ENCODE data around the gene CSGALNACT2.

DNA sequence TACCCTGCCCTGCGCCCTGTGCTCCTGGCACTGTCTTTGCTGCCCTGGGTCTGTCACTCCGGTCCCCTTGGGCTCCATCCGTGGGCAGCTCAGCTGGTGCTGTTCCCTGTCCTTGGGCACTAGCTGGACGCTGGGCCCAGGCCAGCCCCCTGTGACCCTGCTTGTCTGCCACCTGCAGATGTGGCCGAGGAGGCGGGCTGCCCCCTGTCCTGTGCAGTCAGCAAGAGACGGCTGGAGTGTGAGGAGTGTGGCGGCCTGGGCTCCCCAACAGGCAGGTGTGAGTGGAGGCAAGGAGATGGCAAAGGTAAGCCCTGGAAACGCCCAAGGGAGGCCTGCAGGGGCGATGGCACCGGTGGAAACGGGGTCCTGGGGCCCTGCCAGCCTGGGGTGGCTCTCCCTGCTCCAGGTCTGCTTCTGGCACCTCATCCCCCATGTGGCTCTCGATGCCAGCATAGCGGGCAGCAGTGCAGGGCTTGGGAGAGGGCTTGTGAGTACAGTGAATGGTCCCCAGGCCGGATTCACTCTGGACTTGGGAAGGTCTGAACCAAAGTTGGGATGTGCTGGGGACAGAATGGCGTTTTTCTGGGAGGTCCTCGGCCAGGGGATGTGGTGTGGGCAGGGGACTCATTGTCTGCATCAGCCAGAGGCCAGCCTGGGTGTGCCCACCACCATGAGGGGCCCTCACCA lies 26.2 kb upstream of the CSGALNACT2 start:
- TF ChIP-seq, protein P1, sequence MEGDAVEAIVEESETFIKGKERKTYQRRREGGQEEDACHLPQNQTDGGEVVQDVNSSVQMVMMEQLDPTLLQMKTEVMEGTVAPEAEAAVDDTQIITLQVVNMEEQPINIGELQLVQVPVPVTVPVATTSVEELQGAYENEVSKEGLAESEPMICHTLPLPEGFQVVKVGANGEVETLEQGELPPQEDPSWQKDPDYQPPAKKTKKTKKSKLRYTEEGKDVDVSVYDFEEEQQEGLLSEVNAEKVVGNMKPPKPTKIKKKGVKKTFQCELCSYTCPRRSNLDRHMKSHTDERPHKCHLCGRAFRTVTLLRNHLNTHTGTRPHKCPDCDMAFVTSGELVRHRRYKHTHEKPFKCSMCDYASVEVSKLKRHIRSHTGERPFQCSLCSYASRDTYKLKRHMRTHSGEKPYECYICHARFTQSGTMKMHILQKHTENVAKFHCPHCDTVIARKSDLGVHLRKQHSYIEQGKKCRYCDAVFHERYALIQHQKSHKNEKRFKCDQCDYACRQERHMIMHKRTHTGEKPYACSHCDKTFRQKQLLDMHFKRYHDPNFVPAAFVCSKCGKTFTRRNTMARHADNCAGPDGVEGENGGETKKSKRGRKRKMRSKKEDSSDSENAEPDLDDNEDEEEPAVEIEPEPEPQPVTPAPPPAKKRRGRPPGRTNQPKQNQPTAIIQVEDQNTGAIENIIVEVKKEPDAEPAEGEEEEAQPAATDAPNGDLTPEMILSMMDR (conservative IDR thresholded peaks at IDR 0.05; ENCODE audit: low read length): no peak
- no peak for TF ChIP-seq EZH2phosphoT487 (IDR thresholded peaks at IDR 0.05; ENCODE audit: borderline replicate concordance, low read depth, low read length)
